IMR-90 (cell line): ENCODE measurements around the gene ADRB2. TPM values are rescaled to one million over a fixed set of nuclear protein-coding genes. Genes with fewer than 3 reads are reported as not detected.

Experiments
- ATAC-seq: fragments of 200-7000 bp; cut with Tn5 transposase; 2 replicates; pipeline ENCODE4 v1.9.1; 2020; ENCODE audit warnings: low read depth, mild to moderate bottlenecking, moderate library complexity
- BruUV-seq: library from RNA; stranded (reverse); fragments of 400-500 nt; replicated peaks from 2 replicates; lab custom pipeline; 2021; lab: Mats Ljungman, UMichigan
- CTCF ChIA-PET: fragments of 300-600 bp; formaldehyde crosslinking; extraction: SDS; loops from one replicate; lab custom pipeline; 2021; ENCODE audit warnings: antibody characterized with exemption; lab: Yijun Ruan, JAX
- POLR2A ChIA-PET: fragments of 300-600 bp; sonication (Branson Sonifier 250); formaldehyde crosslinking; loops from one replicate; lab custom pipeline; 2022; ENCODE audit warnings: antibody characterized with exemption; ENCODE audit not compliant: unreplicated experiment; lab: Charles Lee
- DNase-seq: peaks from one replicate; pipeline ENCODE4 v3.0.0; 2013
- H2AFZ ChIP-seq: replicated peaks from 2 replicates; pipeline ENCODE3; 2013; ENCODE audit warnings: low read length, mild to moderate bottlenecking; ENCODE audit not compliant: poor library complexity
- H2AK5ac ChIP-seq: 2 replicates; pipeline ENCODE4 v1.6.1; 2013; ENCODE audit warnings: low read depth, low read length, inconsistent platforms
- H2AK9ac ChIP-seq: replicated peaks from 2 replicates; pipeline ENCODE3; 2013; ENCODE audit warnings: mild to moderate bottlenecking, low read depth, low read length, moderate library complexity; ENCODE audit not compliant: poor library complexity
- H2BK120ac ChIP-seq: 2 replicates; pipeline ENCODE4 v1.6.1; 2013; ENCODE audit warnings: low read depth, low read length, inconsistent platforms
- H2BK15ac ChIP-seq: 3 replicates; pipeline ENCODE4 v1.6.1; 2013; ENCODE audit warnings: low read depth, low read length, inconsistent platforms
- H2BK20ac ChIP-seq: 2 replicates; pipeline ENCODE4 v1.6.1; 2013; ENCODE audit warnings: low read depth, mild to moderate bottlenecking, inconsistent platforms, low read length, moderate library complexity
- H2BK5ac ChIP-seq: 2 replicates; pipeline ENCODE4 v1.6.1; 2013; ENCODE audit warnings: mild to moderate bottlenecking, low read depth, low read length, inconsistent platforms; ENCODE audit not compliant: poor library complexity, severe bottlenecking
- H3K14ac ChIP-seq: replicated peaks from 2 replicates; pipeline ENCODE4 v1.6.1; 2013; ENCODE audit warnings: low read depth, low read length, inconsistent platforms
- H3K18ac ChIP-seq: 2 replicates; pipeline ENCODE4 v1.6.1; 2013; ENCODE audit warnings: low read depth, low read length, control low read depth
- H3K23ac ChIP-seq: 2 replicates; pipeline ENCODE4 v1.6.1; 2013; ENCODE audit warnings: low read depth, low read length, inconsistent platforms
- H3K27ac ChIP-seq: 2 replicates; pipeline ENCODE4 v1.5.1; 2013; ENCODE audit warnings: mild to moderate bottlenecking, control low read depth, low read length; ENCODE audit not compliant: insufficient read depth
- H3K27me3 ChIP-seq: 2 replicates; pipeline ENCODE4 v1.6.1; 2013; ENCODE audit warnings: low read length; ENCODE audit not compliant: control insufficient read depth, insufficient read depth
- H3K36me3 ChIP-seq: 2 replicates; pipeline ENCODE4 v1.6.1; 2013; ENCODE audit warnings: low read length, mixed read lengths; ENCODE audit not compliant: control insufficient read depth, insufficient read depth
- H3K4ac ChIP-seq: 2 replicates; pipeline ENCODE4 v1.6.1; 2013; ENCODE audit warnings: low read depth, low read length, inconsistent platforms
- H3K4me1 ChIP-seq: 2 replicates; pipeline ENCODE4 v1.6.1; 2013; ENCODE audit warnings: low read length, mixed read lengths; ENCODE audit not compliant: control insufficient read depth, insufficient read depth
- H3K4me2 ChIP-seq: 2 replicates; pipeline ENCODE4 v1.6.1; 2013; ENCODE audit warnings: low read depth, mild to moderate bottlenecking, control low read depth, low read length, moderate library complexity
- H3K4me3 ChIP-seq: 2 replicates; pipeline ENCODE4 v1.5.1; 2013; ENCODE audit warnings: low read depth, mild to moderate bottlenecking, control low read depth, low read length, moderate library complexity; ENCODE audit not compliant: insufficient read depth
- H3K56ac ChIP-seq: 2 replicates; pipeline ENCODE4 v1.6.1; 2013; ENCODE audit warnings: low read length, inconsistent platforms; ENCODE audit not compliant: insufficient read depth; ENCODE audit errors: extremely low read depth
- H3K79me1 ChIP-seq, 2 experiments: 2 replicates each; pipeline ENCODE4 v1.6.1; 2013; ENCODE audit warnings: low read length in 2 of 2, inconsistent platforms in 1 of 2, low read depth in 1 of 2
- H3K9ac ChIP-seq: 2 replicates; pipeline ENCODE4 v1.6.1; 2013; ENCODE audit warnings: low read depth, low read length, control low read depth
- H3K9me1 ChIP-seq: 2 replicates; pipeline ENCODE4 v1.6.1; 2013; ENCODE audit warnings: low read length, inconsistent platforms; ENCODE audit not compliant: insufficient read depth
- H3K9me3 ChIP-seq: 2 replicates; pipeline ENCODE4 v1.6.1; 2013; ENCODE audit warnings: low read length; ENCODE audit not compliant: control insufficient read depth, insufficient read depth
- H4K20me1 ChIP-seq: 2 replicates; pipeline ENCODE4 v1.6.1; 2013; ENCODE audit warnings: low read length, inconsistent platforms; ENCODE audit not compliant: insufficient read depth
- H4K5ac ChIP-seq: 2 replicates; pipeline ENCODE4 v1.6.1; 2013; ENCODE audit warnings: mild to moderate bottlenecking, low read depth, low read length, control low read depth
- H4K8ac ChIP-seq, 2 experiments: 2 replicates each; pipeline ENCODE4 v1.6.1; 2013; ENCODE audit warnings: low read depth in 2 of 2, low read length in 2 of 2, control low read depth in 1 of 2, inconsistent platforms in 1 of 2
- H4K91ac ChIP-seq: 2 replicates; pipeline ENCODE4 v1.6.1; 2013; ENCODE audit warnings: low read depth, low read length, inconsistent platforms; ENCODE audit not compliant: insufficient read depth
- BHLHE40 ChIP-seq: fragments of 150-350 bp; IDR thresholded peaks from 2 replicates; pipeline ENCODE4 v1.6.1; 2016; ENCODE audit warnings: mild to moderate bottlenecking, low read depth, low read length
- CEBPB ChIP-seq: IDR thresholded peaks from 2 replicates; pipeline ENCODE4 v1.6.1; 2012; ENCODE audit warnings: low read depth, low read length, improper control_type of control experiment
- CHD1 ChIP-seq: IDR thresholded peaks from 2 replicates; pipeline ENCODE4 v1.6.1; 2012; ENCODE audit warnings: low read depth, low read length, improper control_type of control experiment
- CTCF ChIP-seq: conservative IDR thresholded peaks from 2 replicates; pipeline ENCODE4 v1.5.1; 2012; ENCODE audit warnings: mild to moderate bottlenecking, low read depth, low read length, improper control_type of control experiment
- ELK1 ChIP-seq: fragments of 150-350 bp; IDR thresholded peaks from 2 replicates; pipeline ENCODE4 v1.6.1; 2016; ENCODE audit warnings: low read depth, mild to moderate bottlenecking, low read length, moderate library complexity, borderline replicate concordance
- FOS ChIP-seq: fragments of 150-350 bp; IDR thresholded peaks from 2 replicates; pipeline ENCODE4 v1.6.1; 2016; ENCODE audit warnings: low read depth, low read length
- MAFK ChIP-seq: IDR thresholded peaks from 2 replicates; pipeline ENCODE4 v1.6.1; 2012; ENCODE audit warnings: low read depth, low read length, improper control_type of control experiment
- MAZ ChIP-seq: IDR thresholded peaks from 2 replicates; pipeline ENCODE4 v1.6.1; 2012; ENCODE audit warnings: low read depth, mild to moderate bottlenecking, low read length, improper control_type of control experiment, moderate library complexity, borderline replicate concordance
- MXI1 ChIP-seq: IDR thresholded peaks from 2 replicates; pipeline ENCODE4 v1.6.1; 2012; ENCODE audit warnings: low read depth, mild to moderate bottlenecking, low read length, moderate library complexity, borderline replicate concordance
- NFE2L2 ChIP-seq: fragments of 150-350 bp; IDR thresholded peaks from 2 replicates; pipeline ENCODE4 v1.6.1; 2016; ENCODE audit warnings: low read depth, mild to moderate bottlenecking, low read length
- POLR2A ChIP-seq: IDR thresholded peaks from 2 replicates; pipeline ENCODE4 v1.6.1; 2012; ENCODE audit warnings: mild to moderate bottlenecking, low read depth, low read length
- RAD21 ChIP-seq: IDR thresholded peaks from 2 replicates; pipeline ENCODE4 v1.6.1; 2012; ENCODE audit warnings: low read length, improper control_type of control experiment
- RCOR1 ChIP-seq: IDR thresholded peaks from 2 replicates; pipeline ENCODE4 v1.6.1; 2012; ENCODE audit warnings: mild to moderate bottlenecking, low read length, improper control_type of control experiment; ENCODE audit not compliant: insufficient replicate concordance
- RFX5 ChIP-seq: IDR thresholded peaks from 2 replicates; pipeline ENCODE4 v1.8.0; 2012; ENCODE audit warnings: low read depth, mild to moderate bottlenecking, low read length, moderate library complexity
- SMC3 ChIP-seq: fragments of 150-350 bp; IDR thresholded peaks from 2 replicates; pipeline ENCODE4 v1.6.1; 2016; ENCODE audit warnings: low read depth, mild to moderate bottlenecking, antibody characterized with exemption, low read length, moderate library complexity
- USF2 ChIP-seq: fragments of 150-350 bp; IDR thresholded peaks from 2 replicates; pipeline ENCODE4 v1.6.1; 2017; ENCODE audit warnings: mild to moderate bottlenecking, antibody characterized with exemption, low read length, low read depth
- WGBS, 2 experiments: methylation state at CpG; one replicate each; pipeline versions ENCODE4 v1.1.5 to v1.1.7; 2013; ENCODE audit warnings: missing lambda C conversion rate in 2 of 2; ENCODE audit not compliant: insufficient read length in 1 of 2; ENCODE audit errors: extremely low coverage in 2 of 2; 5-methylcytosine and 5-hydroxymethylcytosine counted together
- dilution Hi-C: fragments of 300-500 bp; cut with HindIII; formaldehyde crosslinking; loops from one replicate; pipeline ENCODE4 v1.14.3; 2018; ENCODE audit warnings: low sequenced_read_pairs; ENCODE audit not compliant: unreplicated experiment
- in situ Hi-C: fragments of 300-500 bp; cut with MboI; formaldehyde crosslinking; loops from 3 replicates; pipeline ENCODE4 v1.14.3; 2019; ENCODE audit warnings: low sequenced_read_pairs, inconsistent platforms, mixed read lengths
- intact Hi-C: fragments of 100-400 bp; cut with micrococcal nuclease; formaldehyde crosslinking; loops from 2 replicates; pipeline ENCODE4 v1.10.0; 2022
- polyA plus RNA-seq, 3 experiments: library from polyadenylated mRNA; depleted of rRNA; stranded (reverse); fragments of >200 nt; gene quantifications; 2 replicates each; pipeline ENCODE4 v1.2.3, GENCODE V29; 2012; ENCODE audit warnings: low replicate concordance in 1 of 3
- total RNA-seq: library from RNA; depleted of rRNA; stranded (reverse); fragments of >200 nt; gene quantifications from 2 replicates; pipeline ENCODE4 v1.2.3, GENCODE V29; 2012

The ADRB2 gene
- total and polyA plus RNA-seq, 2 of the 4 experiments (the other 2 are of a cell fraction) = 1.6 to 3.4 TPM

GRCh38 chr5:148781766-148782165, 44.6 kb upstream of the ADRB2 start:
- Histone ChIP-seq H3K4me3 (no peak overlapping the region), H3K14ac (no peak overlapping the region), H3K18ac (no peak overlapping the region), H2AFZ (no peak overlapping the region), H3K4ac (no peak overlapping the region), H4K91ac (no peak overlapping the region), H4K5ac (no peak overlapping the region), H3K4me2 (no peak overlapping the region), H3K56ac (no peak overlapping the region), H4K8ac (no peak overlapping the region), H3K9me1 (no peaks in the 10 kb centered on the region), H3K27ac (no peak overlapping the region), H3K27me3 (no peaks in the 10 kb centered on the region), H3K79me1 (no peaks in the 10 kb centered on the region), H4K20me1 (no peaks in the 10 kb centered on the region), H3K4me1 (peaks cover 3% of the 10 kb centered on the region; the same call in 1 of the 2 replicates), H2AK5ac (no peak overlapping the region), H2BK5ac (no peak overlapping the region), H3K9ac (no peak overlapping the region), H3K36me3 (no peaks in the 10 kb centered on the region), H2AK9ac (no peak overlapping the region), H2BK20ac (no peak overlapping the region), H3K23ac (no peak overlapping the region), H2BK15ac (no peak overlapping the region), H2BK120ac (no peak overlapping the region), H3K9me3 (no peaks in the 10 kb centered on the region)
- WGBS, 2 experiments = no CpG with 5 or more reads among the region's 2 CpGs
- ChIA-PET POLR2A (no interaction called here), CTCF (no interaction called here)
- DNase-seq (no peak), ATAC-seq (no peak)
- in situ Hi-C loops = no loop called here
- intact Hi-C loops = no loop called here
- TF ChIP-seq RFX5 = no peak
- TF ChIP-seq CTCF = no peak
- TF ChIP-seq RCOR1 = no peak
- TF ChIP-seq FOS = no peak
- TF ChIP-seq CHD1 = no peak
- TF ChIP-seq MAFK = no peak
- no peak for TF ChIP-seq ELK1
- no peak for TF ChIP-seq NFE2L2
- TF ChIP-seq MAZ = no peak
- no peak for TF ChIP-seq USF2
- no peak for TF ChIP-seq BHLHE40
- TF ChIP-seq RAD21 = no peak
- TF ChIP-seq MXI1 = no peak
- TF ChIP-seq CEBPB = no peak
- no peak for TF ChIP-seq POLR2A
- no peak for TF ChIP-seq SMC3
- no TSS peak for BruUV-seq
- dilution Hi-C loops = no loop called here
